GM12875 (cell line): ENCODE results near the gene MYL9.

Experiments
- H3K4me3 ChIP-seq: one replicate; pipeline ENCODE4 v1.5.1; 2011; ENCODE audit warnings: low read depth, low read length, control low read depth
- CTCF ChIP-seq: IDR thresholded peaks from 2 replicates; pipeline ENCODE4 v1.5.1; 2011; ENCODE audit warnings: low read depth, mild to moderate bottlenecking, control low read depth, inconsistent platforms, low read length, moderate library complexity, borderline replicate concordance; ENCODE audit not compliant: insufficient read depth

MYL9 gene

GRCh38 chr20:36576081-36576445 is 34.7 kb downstream of the MYL9 start:
- TF ChIP-seq CTCF, result no peak
- H3K4me3 ChIP-seq, result no peak overlapping the region

- H3K4me3 ChIP-seq, result no peak overlapping the region
- TF ChIP-seq CTCF, result no peak
These were observed 37.2 kb downstream of the MYL9 start for GRCh38 chr20:36578356-36579041.

DNA sequence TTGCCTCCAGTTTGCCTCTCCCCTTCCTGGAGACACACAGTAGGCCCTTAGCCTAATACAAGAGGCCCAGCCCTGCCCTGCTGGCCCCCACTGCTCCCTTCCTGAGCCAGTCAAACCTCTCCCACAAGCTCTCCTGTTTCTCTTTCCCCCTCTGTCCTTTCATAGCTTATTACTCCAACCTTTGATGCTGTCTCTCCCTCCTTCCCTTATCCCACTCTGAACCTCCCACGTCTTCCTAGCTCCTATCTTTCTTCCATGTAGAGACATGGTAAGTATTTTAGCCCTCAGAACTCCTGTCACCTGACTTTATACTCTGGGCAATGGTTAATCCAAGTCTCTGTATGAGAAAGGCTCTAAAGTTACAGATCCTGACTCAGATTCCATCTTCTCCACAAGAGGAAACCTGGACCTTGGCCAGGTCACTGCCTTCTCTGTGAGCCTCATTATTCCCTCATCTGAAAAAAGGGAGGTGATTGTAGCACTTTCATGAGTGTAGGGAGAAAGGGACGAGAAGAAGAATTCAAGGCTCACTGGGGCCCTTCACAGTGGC is 38.8 kb downstream of the MYL9 start:
- no peak overlapping the region for H3K4me3 ChIP-seq
- no peak for TF ChIP-seq CTCF

GRCh38 chr20:36582322-36582721 is 41.0 kb downstream of the MYL9 start:
- no peak overlapping the region for H3K4me3 ChIP-seq

DNA sequence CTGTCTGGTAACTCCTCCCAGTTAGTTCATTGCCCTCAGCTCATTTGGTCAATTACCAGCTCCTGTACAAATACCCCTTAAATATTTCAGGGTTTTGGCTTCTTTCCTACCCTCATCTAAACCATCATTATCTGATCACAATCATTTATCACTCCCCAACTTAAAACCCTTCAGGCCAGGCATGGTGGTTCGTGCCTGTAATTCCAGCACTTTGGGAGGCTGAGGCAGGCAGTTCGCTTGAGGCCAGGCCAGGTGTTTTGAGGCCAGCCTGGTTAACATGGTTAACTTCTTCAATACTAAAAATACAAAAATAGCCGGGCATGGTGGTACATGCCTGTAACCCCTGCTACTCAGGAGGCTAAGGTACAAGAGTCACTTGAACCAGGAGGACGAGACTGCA is 41.5 kb downstream of the MYL9 start:
- TF ChIP-seq CTCF, result no peak
- H3K4me3 ChIP-seq, result no peak overlapping the region

More at GRCh38 chr20:36582322-36582721, 41.0 kb downstream of the MYL9 start:
- no peak for TF ChIP-seq CTCF

- no peak for TF ChIP-seq CTCF
- H3K4me3 ChIP-seq, result no peak overlapping the region
These were observed 42.7 kb downstream of the MYL9 start for GRCh38 chr20:36584018-36584481.

DNA sequence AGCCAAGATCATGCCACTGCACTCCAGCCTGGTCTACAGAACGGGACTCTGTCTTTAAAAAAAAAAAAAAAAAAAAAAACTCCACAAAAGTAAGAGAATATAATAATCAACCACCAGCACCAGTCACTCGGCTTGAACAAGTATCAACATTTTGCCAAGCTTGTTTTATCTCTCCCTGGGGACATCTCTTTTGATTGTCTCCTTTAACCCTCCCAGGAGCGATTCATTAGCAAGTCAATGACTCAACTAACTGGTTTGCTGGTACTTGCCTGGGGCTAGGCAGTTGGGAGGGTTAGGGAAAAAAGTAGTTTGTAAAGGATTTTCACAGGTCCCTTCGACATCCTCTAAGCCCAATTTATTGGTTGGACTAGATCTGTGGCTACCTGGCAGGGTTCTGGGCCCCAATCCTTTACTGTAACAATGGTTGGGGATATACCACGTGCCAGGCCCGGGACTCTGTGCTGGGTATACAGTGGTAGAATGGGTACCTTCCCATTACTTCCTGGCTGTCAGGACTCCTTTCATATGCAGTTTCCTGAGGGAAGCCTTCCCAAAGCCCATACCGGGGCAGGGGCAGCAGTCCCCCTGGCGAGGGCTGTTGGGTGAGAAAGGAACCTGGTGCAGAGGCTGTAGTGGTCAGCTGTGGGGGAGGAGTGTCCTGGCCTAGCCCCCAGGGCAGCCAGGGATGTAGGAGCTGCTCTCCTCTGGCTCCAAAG is 44.2 kb downstream of the MYL9 start:
- TF ChIP-seq CTCF, result no peak
- no peak overlapping the region for H3K4me3 ChIP-seq
